Colonic mucosa (tissue), 4 donors: ENCODE measurements around the gene TTF2. TPM values are rescaled to one million over a fixed set of nuclear protein-coding genes. Genes with fewer than 3 reads are reported as not detected.

Source experiments
- DNase-seq: peaks from one replicate; pipeline ENCODE4 v3.0.0-alpha.2; 2020
- H3K27ac ChIP-seq: fragments of 200-600 bp; one replicate; pipeline ENCODE4 v1.8.0; 2021
- H3K27me3 ChIP-seq: fragments of 200-600 bp; one replicate; pipeline ENCODE4 v1.8.0; 2021
- H3K36me3 ChIP-seq: fragments of 200-600 bp; one replicate; pipeline ENCODE4 v1.8.0; 2021
- H3K4me1 ChIP-seq: fragments of 200-600 bp; one replicate; pipeline ENCODE4 v1.8.0; 2021; ENCODE audit warnings: mild to moderate bottlenecking
- H3K4me3 ChIP-seq: fragments of 200-600 bp; one replicate; pipeline ENCODE4 v1.8.0; 2021
- H3K9ac ChIP-seq, 2 donors: one replicate each; pipeline ENCODE4 v1.7.0; 2013; ENCODE audit warnings: control low read depth in 2 of 2, low read depth in 2 of 2, low read length in 2 of 2
- H3K9me3 ChIP-seq: fragments of 200-600 bp; one replicate; pipeline ENCODE4 v1.8.0; 2021
- intact Hi-C: fragments of 100-400 bp; cut with DNase I; formaldehyde crosslinking; loops from one replicate; pipeline ENCODE4 v1.14.1; 2022
- total RNA-seq, 2 donors: library from RNA; stranded (reverse); fragmentation: NEBNext Ultra II Directional in 1 of 2; extraction: Animal tissue kit (Norgen Biotek cat#: 25700) in 1 of 2; gene quantifications; one replicate each; pipeline ENCODE4 v1.2.1, GENCODE V29; 2021
- TF ChIP-seq, protein P1 (sequence below): fragments of 200-600 bp; IDR thresholded peaks from one replicate; pipeline ENCODE4 v1.8.0; 2022; ENCODE audit warnings: antibody characterized with exemption, mild to moderate bottlenecking
- donor health status: healthy.
- donor health status: DM: no; HTN: no; CAD: no.
- donor health status: DM: no; HTN: no; CAD: no.

The TTF2 gene
- total RNA-seq, 2 donors from 2014 or later: 25.0 to 50.5 TPM

DNA sequence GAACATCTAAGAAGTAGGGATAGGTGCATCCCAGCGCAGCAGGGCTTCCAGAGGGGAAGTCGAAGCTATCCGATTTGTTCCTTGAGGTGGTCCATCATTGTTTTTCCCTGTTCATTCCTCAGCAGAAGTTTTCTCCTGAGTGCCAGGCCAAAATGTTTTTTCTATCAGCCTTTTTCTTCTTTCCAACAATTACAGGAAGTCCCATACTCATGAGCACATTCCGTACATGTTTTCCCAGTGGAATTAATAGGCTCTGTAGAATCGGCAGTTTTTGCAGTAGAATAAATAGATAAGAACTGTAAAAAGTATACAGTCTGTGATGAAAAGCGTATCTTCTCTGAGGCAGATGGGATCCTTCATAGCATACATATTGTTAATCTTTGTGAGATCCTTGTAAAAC is 33.8 kb upstream of the TTF2 start:
- intact Hi-C loops: no loop called here
- TF ChIP-seq, protein P1, sequence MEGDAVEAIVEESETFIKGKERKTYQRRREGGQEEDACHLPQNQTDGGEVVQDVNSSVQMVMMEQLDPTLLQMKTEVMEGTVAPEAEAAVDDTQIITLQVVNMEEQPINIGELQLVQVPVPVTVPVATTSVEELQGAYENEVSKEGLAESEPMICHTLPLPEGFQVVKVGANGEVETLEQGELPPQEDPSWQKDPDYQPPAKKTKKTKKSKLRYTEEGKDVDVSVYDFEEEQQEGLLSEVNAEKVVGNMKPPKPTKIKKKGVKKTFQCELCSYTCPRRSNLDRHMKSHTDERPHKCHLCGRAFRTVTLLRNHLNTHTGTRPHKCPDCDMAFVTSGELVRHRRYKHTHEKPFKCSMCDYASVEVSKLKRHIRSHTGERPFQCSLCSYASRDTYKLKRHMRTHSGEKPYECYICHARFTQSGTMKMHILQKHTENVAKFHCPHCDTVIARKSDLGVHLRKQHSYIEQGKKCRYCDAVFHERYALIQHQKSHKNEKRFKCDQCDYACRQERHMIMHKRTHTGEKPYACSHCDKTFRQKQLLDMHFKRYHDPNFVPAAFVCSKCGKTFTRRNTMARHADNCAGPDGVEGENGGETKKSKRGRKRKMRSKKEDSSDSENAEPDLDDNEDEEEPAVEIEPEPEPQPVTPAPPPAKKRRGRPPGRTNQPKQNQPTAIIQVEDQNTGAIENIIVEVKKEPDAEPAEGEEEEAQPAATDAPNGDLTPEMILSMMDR: no peak
- H3K9me3 ChIP-seq: no peaks in the 10 kb centered on the region

DNA sequence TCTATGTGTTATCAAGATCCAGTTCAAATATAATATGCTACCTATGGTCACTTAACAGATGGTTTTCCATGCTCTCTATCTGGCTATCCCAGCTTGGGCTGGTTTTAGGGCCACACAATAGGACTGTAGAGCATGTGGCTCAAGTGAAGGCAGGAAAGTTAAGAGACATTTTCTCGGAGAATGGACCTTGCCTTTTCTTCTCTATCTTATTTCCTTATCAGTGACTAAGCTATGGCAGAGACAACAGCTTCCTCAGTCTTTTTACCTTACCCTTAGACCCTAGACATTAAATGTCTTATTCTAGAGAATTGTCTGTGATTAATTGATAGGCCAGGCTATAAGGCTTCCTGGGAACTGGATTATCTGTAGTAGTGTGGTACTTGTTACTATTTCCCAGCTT is 30.4 kb upstream of the TTF2 start:
- intact Hi-C loops: no loop called here
- TF ChIP-seq, protein P1: no peak

More for the DNA sequence above, 33.8 kb upstream of the TTF2 start:
- H3K36me3 ChIP-seq: no peaks in the 10 kb centered on the region
- H3K27me3 ChIP-seq: no peaks in the 10 kb centered on the region
- DNase-seq: no peak
- H3K4me1 ChIP-seq: no peaks in the 10 kb centered on the region
- no peak overlapping the region for H3K27ac ChIP-seq
- no peak overlapping the region for H3K9ac ChIP-seq
- H3K4me3 ChIP-seq: no peak overlapping the region

DNA sequence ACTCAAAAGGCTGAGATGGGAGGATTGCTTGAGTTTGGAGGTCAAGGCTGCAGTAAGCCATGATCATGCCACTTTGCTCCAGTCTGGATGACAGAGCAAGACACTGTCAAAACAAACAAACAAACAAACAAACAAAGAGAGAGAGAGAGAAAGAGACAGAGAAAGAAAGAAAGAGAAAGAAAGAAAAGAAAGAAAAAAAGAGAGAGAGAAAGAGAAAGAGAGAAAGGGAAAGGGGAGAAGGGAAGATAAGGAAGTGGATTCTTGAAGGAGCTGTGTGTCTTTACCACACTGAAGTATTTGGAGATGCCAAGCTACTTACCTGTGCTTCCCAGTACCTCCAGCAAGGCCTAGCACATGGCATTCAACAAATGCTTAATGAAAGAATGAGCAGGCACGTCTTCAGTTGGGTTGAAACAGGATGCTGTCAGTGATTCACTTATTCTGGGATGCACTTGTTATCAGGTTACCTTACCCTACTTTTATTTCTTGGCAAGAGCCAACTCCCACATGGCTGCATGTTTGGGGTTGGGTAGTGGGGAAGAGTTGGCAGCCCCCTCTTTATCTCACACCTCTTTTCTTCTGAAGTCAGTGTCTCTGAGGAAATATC is 29.8 kb upstream of the TTF2 start:
- intact Hi-C loops: no loop called here
- Histone ChIP-seq H3K36me3 (no peaks in the 10 kb centered on the region), H3K27ac (no peak overlapping the region), H3K9ac (no peak overlapping the region), H3K4me1 (no peaks in the 10 kb centered on the region), H3K9me3 (no peaks in the 10 kb centered on the region), H3K27me3 (no peaks in the 10 kb centered on the region), H3K4me3 (no peak overlapping the region)
- TF ChIP-seq, protein P1: no peak
- DNase-seq: no peak

More for the DNA sequence above, 30.4 kb upstream of the TTF2 start:
- no peaks in the 10 kb centered on the region for H3K4me1 ChIP-seq
- no peaks in the 10 kb centered on the region for H3K9me3 ChIP-seq
- H3K27ac ChIP-seq: no peak overlapping the region
- H3K9ac ChIP-seq: no peak overlapping the region
- DNase-seq: no peak
- H3K36me3 ChIP-seq: no peaks in the 10 kb centered on the region
- H3K4me3 ChIP-seq: no peak overlapping the region
- H3K27me3 ChIP-seq: no peaks in the 10 kb centered on the region

DNA sequence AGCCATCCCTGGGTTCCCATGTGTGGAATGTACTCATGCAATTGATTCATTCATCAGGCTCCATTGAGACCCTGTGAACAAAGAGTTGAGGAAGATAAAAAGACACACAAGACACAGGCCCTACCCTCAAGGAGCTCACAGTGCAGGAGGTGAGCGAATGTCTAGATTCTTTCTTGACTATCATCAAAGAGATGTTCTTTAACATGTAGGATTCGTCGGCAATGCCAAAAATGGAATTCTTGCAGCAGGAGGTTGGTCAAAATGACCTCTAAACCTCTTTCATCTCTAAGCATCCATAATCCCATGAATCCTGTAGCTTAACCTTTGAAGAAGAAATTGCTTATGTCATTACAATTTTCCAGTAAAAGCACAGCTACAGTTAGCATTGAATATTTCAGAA is 27.9 kb upstream of the TTF2 start:
- no peaks in the 10 kb centered on the region for H3K36me3 ChIP-seq
- TF ChIP-seq, protein P1: no peak
- no peaks in the 10 kb centered on the region for H3K27me3 ChIP-seq
- no peak for DNase-seq
- H3K9me3 ChIP-seq: no peaks in the 10 kb centered on the region
- H3K4me3 ChIP-seq: no peak overlapping the region
- no peaks in the 10 kb centered on the region for H3K4me1 ChIP-seq
- intact Hi-C loops: no loop called here
- no peak overlapping the region for H3K9ac ChIP-seq
- H3K27ac ChIP-seq: no peak overlapping the region

DNA sequence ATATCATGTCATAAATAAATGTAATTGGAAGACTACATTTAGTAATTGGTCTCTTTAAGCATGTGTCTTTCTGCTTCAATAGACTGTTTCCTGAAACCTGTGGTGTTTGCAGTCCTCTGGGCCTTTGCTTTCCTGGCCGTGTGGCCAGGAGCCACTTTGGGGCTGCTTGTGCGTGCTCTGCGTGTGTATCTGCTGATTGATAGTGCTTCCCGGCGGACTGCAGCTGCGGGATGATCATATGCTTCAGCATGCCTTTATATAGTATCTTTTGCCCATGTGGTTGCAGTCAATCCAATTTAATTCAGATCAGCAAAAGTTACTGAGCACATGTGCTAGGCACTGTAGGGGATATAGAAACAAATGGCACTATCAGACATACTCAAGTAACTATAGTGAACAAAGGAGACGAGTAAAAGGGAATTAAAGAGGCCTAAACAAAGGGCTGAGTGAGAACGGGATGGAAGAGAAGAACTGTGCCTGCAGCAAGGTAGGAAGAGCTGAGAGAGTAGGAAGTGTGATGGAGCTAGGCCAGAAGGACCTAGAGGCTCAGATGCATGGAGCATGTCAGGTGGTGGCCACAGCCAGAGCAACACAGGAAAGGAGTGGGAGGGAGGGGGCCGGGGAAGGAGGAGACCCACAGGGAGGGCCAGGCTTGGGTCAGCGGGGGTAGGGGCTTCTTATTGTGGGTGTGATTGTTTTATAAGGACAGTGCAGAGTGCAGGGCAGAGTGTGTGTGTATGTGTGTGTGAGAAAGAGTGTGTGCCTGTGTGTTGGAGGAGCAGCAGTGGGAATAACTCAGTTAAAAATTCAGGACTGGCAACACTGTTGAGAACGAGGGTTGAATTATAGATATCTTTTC is 27.2 kb upstream of the TTF2 start:
- H3K27me3 ChIP-seq: no peaks in the 10 kb centered on the region
- H3K36me3 ChIP-seq: no peaks in the 10 kb centered on the region
- H3K27ac ChIP-seq: no peak overlapping the region
- TF ChIP-seq, protein P1: no peak
- no peak for DNase-seq
- H3K4me3 ChIP-seq: no peak overlapping the region
- no peak overlapping the region for H3K9ac ChIP-seq
- H3K9me3 ChIP-seq: no peaks in the 10 kb centered on the region
- H3K4me1 ChIP-seq: no peaks in the 10 kb centered on the region
- intact Hi-C loops: no loop called here
